GM23248 (cell line): ENCODE results near the gene CYB5D1. TPM values are rescaled to one million over a fixed set of nuclear protein-coding genes. Genes with fewer than 3 reads are reported as not detected.
A peak's percentile ranks its signal among the peaks of the same experiment; 100 is the strongest.
"Not testable (repeated sequence)": the region's sequence is repeated elsewhere in the genome, so short reads cannot be mapped to it uniquely, and the experiment has no call there.

Source experiments
- DNase-seq: peaks from one replicate; pipeline ENCODE4 v3.0.0-alpha.2; 2015
- H2AFZ ChIP-seq: fragments of 200-600 bp; sonication (generic); 2 replicates; pipeline ENCODE4 v1.6.1; 2016; ENCODE audit warnings: antibody characterized with exemption
- H3F3A ChIP-seq: fragments of 200-600 bp; sonication (generic); 2 replicates; pipeline ENCODE4 v1.6.1; 2016; ENCODE audit warnings: mild to moderate bottlenecking, antibody characterized with exemption, mixed run types; ENCODE audit not compliant: insufficient read depth
- H3K27ac ChIP-seq: fragments of 200-600 bp; sonication (generic); 2 replicates; pipeline ENCODE4 v1.5.1; 2016; ENCODE audit warnings: mild to moderate bottlenecking
- H3K27me3 ChIP-seq: fragments of 200-600 bp; sonication (generic); replicated peaks from 2 replicates; pipeline ENCODE4 v1.6.1; 2016; ENCODE audit warnings: mild to moderate bottlenecking; ENCODE audit not compliant: insufficient read depth
- H3K36me3 ChIP-seq: fragments of 200-600 bp; sonication (generic); 2 replicates; pipeline ENCODE4 v1.6.1; 2016; ENCODE audit warnings: low read depth, mild to moderate bottlenecking
- H3K4me1 ChIP-seq: fragments of 200-600 bp; sonication (generic); 2 replicates; pipeline ENCODE4 v1.6.1; 2016; ENCODE audit warnings: mild to moderate bottlenecking; ENCODE audit not compliant: insufficient read depth
- H3K4me2 ChIP-seq: fragments of 200-600 bp; sonication (generic); one replicate; pipeline ENCODE4 v1.6.1; 2016; ENCODE audit warnings: mild to moderate bottlenecking; ENCODE audit not compliant: unreplicated experiment
- H3K4me3 ChIP-seq: fragments of 200-600 bp; sonication (generic); 2 replicates; pipeline ENCODE4 v1.5.1; 2016; ENCODE audit warnings: mild to moderate bottlenecking
- H3K79me2 ChIP-seq: fragments of 200-600 bp; sonication (generic); 2 replicates; pipeline ENCODE4 v1.6.1; 2016; ENCODE audit warnings: mild to moderate bottlenecking; ENCODE audit not compliant: insufficient read depth
- H3K9ac ChIP-seq: fragments of 200-600 bp; sonication (generic); 2 replicates; pipeline ENCODE4 v1.6.1; 2016; ENCODE audit warnings: mild to moderate bottlenecking
- H3K9me2 ChIP-seq: fragments of 200-600 bp; sonication (generic); 2 replicates; pipeline ENCODE4 v1.6.1; 2016; ENCODE audit warnings: mixed run types, mild to moderate bottlenecking, moderate library complexity; ENCODE audit not compliant: insufficient read depth
- H3K9me3 ChIP-seq: fragments of 200-600 bp; sonication (generic); one replicate; pipeline ENCODE4 v1.6.1; 2017; ENCODE audit warnings: low read depth
- H4K20me1 ChIP-seq: fragments of 200-600 bp; sonication (generic); 2 replicates; pipeline ENCODE4 v1.6.0; 2016; ENCODE audit not compliant: insufficient read depth
- EZH2 ChIP-seq: fragments of 200-600 bp; sonication (generic); IDR thresholded peaks from 2 replicates; pipeline ENCODE4 v1.6.1; 2018; ENCODE audit warnings: antibody characterized with exemption, mild to moderate bottlenecking; ENCODE audit not compliant: insufficient read depth, poor library complexity, severe bottlenecking
- EZH2phosphoT487 ChIP-seq: fragments of 200-600 bp; sonication (generic); IDR thresholded peaks from 2 replicates; pipeline ENCODE4 v1.6.1; 2018; ENCODE audit warnings: antibody characterized with exemption, moderate library complexity, mild to moderate bottlenecking, low read depth; ENCODE audit not compliant: insufficient read depth
- WGBS, 2 experiments: methylation state at CpG; one replicate each; pipeline ENCODE4 v1.1.6; 2015 to 2017; ENCODE audit warnings: low lambda C conversion rate in 2 of 2, low coverage in 1 of 2; ENCODE audit errors: missing lambda C conversion rate in 2 of 2; 5-methylcytosine and 5-hydroxymethylcytosine counted together
- in situ Hi-C: fragments of 300-500 bp; cut with MboI; formaldehyde crosslinking; loops from 2 replicates; pipeline ENCODE4 v1.15.0; 2020
- polyA plus RNA-seq: library from polyadenylated mRNA; unstranded; fragments of >200 nt; fragmentation: Nextera tagmentation; extraction: Ambion mirVana; gene quantifications from 2 replicates; pipeline ENCODE4 v1.2.1, GENCODE V29; 2016
- total RNA-seq: library from RNA; depleted of rRNA; stranded (reverse); fragments of >200 nt; shearing (Covaris generic); gene quantifications from 2 replicates; pipeline ENCODE4 v1.2.3, GENCODE V29; 2014

Gene CYB5D1
- total and polyA plus RNA-seq, 2 experiments from 2014 or later: 9.9 to 11.0 TPM

- no peak for TF ChIP-seq EZH2phosphoT487
- no peak for TF ChIP-seq EZH2
- DNase-seq: peak; percentile 64
- 33 to 36% methylated on average over 3 of the region's 3 CpGs for WGBS, 2 experiments
- in situ Hi-C loops: no loop called here
- H3K9me3 ChIP-seq: no peaks in the 10 kb centered on the region
- H3K9me2 ChIP-seq: no peaks in the 10 kb centered on the region
- H2AFZ ChIP-seq: no peak overlapping the region
- no peaks in the 10 kb centered on the region for H4K20me1 ChIP-seq
- H3K79me2 ChIP-seq: peaks cover 29% of the 10 kb centered on the region
- H3K4me3 ChIP-seq: no peak overlapping the region
- no peak overlapping the region for H3K9ac ChIP-seq
- H3K36me3 ChIP-seq: 0 out of 2 replicates have a peak, but pooled peaks cover 3% of the 10 kb centered on the region
- no peaks in the 10 kb centered on the region for H3K27me3 ChIP-seq
- H3K4me2 ChIP-seq: no peak overlapping the region
- 0 out of 2 replicates have a peak, but pooled peaks cover 9% of the 10 kb centered on the region for H3K4me1 ChIP-seq
- H3K27ac ChIP-seq: no peak overlapping the region
- peaks cover 16% of the 10 kb centered on the region for H3F3A ChIP-seq
These were observed 5.1 kb downstream of the CYB5D1 start for GRCh38 chr17:7862692-7863437.

GRCh38 chr17:7864384-7864783 lies 6.6 kb downstream of the CYB5D1 start:
- H3K4me2 ChIP-seq, H4K20me1 ChIP-seq, H3K9ac ChIP-seq, H3K9me2 ChIP-seq, DNase-seq, H2AFZ ChIP-seq, H3K9me3 ChIP-seq, H3K27ac ChIP-seq, H3K27me3 ChIP-seq, H3K4me3 ChIP-seq, in situ Hi-C loops, H3K36me3 ChIP-seq, H3K4me1 ChIP-seq: not testable (repeated sequence)
- WGBS, 2 experiments: 79 to 87% methylated on average over 5 of the region's 5 CpGs
- Histone ChIP-seq H3K79me2 (peaks cover 20% of the 10 kb centered on the region), H3F3A (peaks cover 16% of the 10 kb centered on the region; the same call in 1 of the 2 replicates)

DNA sequence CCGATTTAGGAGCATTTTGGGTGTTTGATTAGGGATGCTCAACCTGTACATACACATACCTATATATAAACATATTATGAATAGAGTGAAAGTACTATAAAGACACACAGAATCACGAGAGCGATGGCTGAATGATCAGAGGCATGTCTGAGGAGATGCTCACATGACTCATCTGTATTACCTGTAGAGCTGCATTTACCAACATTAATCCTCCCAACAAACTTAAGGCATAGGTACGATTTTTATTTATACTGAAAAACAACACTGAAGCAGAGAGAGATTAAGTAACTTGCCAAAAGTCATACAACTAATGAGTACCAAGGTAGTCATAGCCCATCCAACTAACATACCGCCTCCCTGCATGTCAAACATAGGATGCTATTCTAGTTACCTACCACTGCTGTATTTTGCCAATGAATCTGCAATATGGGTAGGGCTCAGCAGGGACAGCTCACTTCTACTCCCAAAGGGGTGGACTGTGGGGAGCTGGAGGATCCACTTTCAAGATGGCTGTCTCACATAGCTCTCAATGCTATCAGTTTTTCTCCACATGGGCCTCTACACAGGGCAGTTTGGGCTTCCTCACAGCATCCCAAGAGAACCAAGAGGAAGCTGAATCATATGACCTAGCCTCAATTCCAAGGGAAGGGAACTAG lies 7.3 kb downstream of the CYB5D1 start:
- peaks cover 12% of the 10 kb centered on the region for H3K79me2 ChIP-seq
- H3K4me1 ChIP-seq: no peaks in the 10 kb centered on the region
- H3K27ac ChIP-seq: no peak overlapping the region
- H3K9ac ChIP-seq: no peak overlapping the region
- no peak overlapping the region for H3K4me2 ChIP-seq
- DNase-seq: no peak
- peaks cover 16% of the 10 kb centered on the region; the same call in 1 of the 2 replicates for H3F3A ChIP-seq
- H3K4me3 ChIP-seq: no peak overlapping the region
- TF ChIP-seq EZH2 (no peak), EZH2phosphoT487 (no peak)
- WGBS, 2 experiments: 85 to 89% methylated on average over 5 of the region's 5 CpGs
- H2AFZ ChIP-seq: no peak overlapping the region
- H3K36me3 ChIP-seq: 0 out of 2 replicates have a peak, but pooled peaks cover 3% of the 10 kb centered on the region
- H3K9me3 ChIP-seq: no peaks in the 10 kb centered on the region
- H3K27me3 ChIP-seq: no peaks in the 10 kb centered on the region
- in situ Hi-C loops: no loop called here
- H4K20me1 ChIP-seq: no peaks in the 10 kb centered on the region
- H3K9me2 ChIP-seq: no peaks in the 10 kb centered on the region

- Histone ChIP-seq H3K4me3 (no peak overlapping the region), H3K9me3 (no peaks in the 10 kb centered on the region), H3K9ac (no peak overlapping the region), H3K79me2 (no peaks in the 10 kb centered on the region), H3K27ac (no peak overlapping the region), H3F3A (peaks cover 16% of the 10 kb centered on the region; the same call in 1 of the 2 replicates), H4K20me1 (no peaks in the 10 kb centered on the region), H3K36me3 (0 out of 2 replicates have a peak, but pooled peaks cover 3% of the 10 kb centered on the region), H3K4me1 (no peaks in the 10 kb centered on the region), H3K9me2 (no peaks in the 10 kb centered on the region), H2AFZ (no peak overlapping the region), H3K4me2 (no peak overlapping the region), H3K27me3 (no peaks in the 10 kb centered on the region)
- no peak for TF ChIP-seq EZH2phosphoT487
- TF ChIP-seq EZH2: no peak
- DNase-seq: no peak
- 81 to 82% methylated on average over 5 of the region's 5 CpGs for WGBS, 2 experiments
- in situ Hi-C loops: no loop called here
These were observed 10.1 kb downstream of the CYB5D1 start for GRCh38 chr17:7867881-7868329.
